ENCODE data around the gene MYMK. TPM values are rescaled to one million over a fixed set of nuclear protein-coding genes. Genes with fewer than 3 reads are reported as not detected.

Gene MYMK
- total and polyA plus RNA-seq, 2 of the 8 experiments (the other 6 are each of a cell fraction or from before 2014, with no cell fraction given), result not detected

- TF ChIP-seq USF2 (IDR thresholded peaks at IDR 0.05; ENCODE audit: low read length) (no peak), CHD7 (IDR thresholded peaks at IDR 0.05; ENCODE audit: insufficient replicate concordance, low read length) (no peak), TEAD4 (IDR thresholded peaks at IDR 0.05; ENCODE audit: low read depth, low read length) (no peak), KDM5A (IDR thresholded peaks at IDR 0.05; ENCODE audit: low read length) (no peak), RXRA (IDR thresholded peaks at IDR 0.05; ENCODE audit: insufficient read depth, low read depth, low read length) (no peak)
These were observed 45.3 kb upstream of the MYMK start (continued) for GRCh38 chr9:133569891-133570690.
